Activated T-cell treated with anti-CD3 and anti-CD28 coated beads, Interleukin-2, amount 50 U/mL, for 4 hours (primary cell): ENCODE measurements around the gene ABLIM1. TPM values are rescaled to one million over a fixed set of nuclear protein-coding genes. Genes with fewer than 3 reads are reported as not detected.

ENCODE experiments used
- ATAC-seq, 2 donors: fragments of 200-7000 bp; cut with Tn5 transposase; one replicate each; pipeline ENCODE4 v1.10.0; 2021
- DNase-seq: peaks from one replicate; pipeline ENCODE4 v3.0.0-alpha.2; 2020
- H3K27me3 Mint-ChIP-seq: one replicate; pipeline ENCODE4 v1.8.0; 2021; ENCODE audit warnings: low read depth, mixed read lengths
- H3K36me3 Mint-ChIP-seq: one replicate; pipeline ENCODE4 v1.8.0; 2022; ENCODE audit warnings: mixed read lengths; ENCODE audit not compliant: insufficient read depth
- H3K4me1 Mint-ChIP-seq: one replicate; pipeline ENCODE4 v1.8.0; 2021; ENCODE audit warnings: low read depth, mixed read lengths
- H3K4me3 Mint-ChIP-seq: one replicate; pipeline ENCODE4 v1.8.0; 2021; ENCODE audit warnings: mild to moderate bottlenecking, moderate library complexity, mixed read lengths
- H3K9me3 Mint-ChIP-seq: one replicate; pipeline ENCODE4 v1.8.0; 2021; ENCODE audit warnings: mixed read lengths
- total RNA-seq, 3 donors: library from RNA; stranded (reverse); gene quantifications; one replicate each; pipeline ENCODE4 v1.2.1, GENCODE V29; 2021

The ABLIM1 gene
- total RNA-seq, 3 donors from 2014 or later, result 68.1 to 83.2 (median 76.2) TPM

DNA sequence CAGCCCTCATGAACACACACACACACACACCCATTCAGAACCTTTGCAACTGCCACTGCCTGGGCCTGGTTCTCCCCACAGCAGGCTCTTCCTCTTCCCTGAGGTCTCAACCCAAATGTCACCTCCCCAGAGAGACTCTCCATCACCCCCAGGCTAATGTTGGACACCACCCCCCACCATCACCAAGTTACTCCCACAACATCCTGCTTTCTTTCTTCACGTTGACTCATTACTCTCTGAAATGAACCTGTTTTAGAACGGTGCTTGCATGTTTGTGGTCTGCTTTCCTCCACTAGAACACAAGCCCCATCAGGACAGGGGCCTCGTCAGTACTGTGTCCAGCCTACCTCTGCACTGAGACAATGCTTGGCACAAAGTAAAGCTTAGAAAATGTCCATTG is 269.8 kb downstream of the ABLIM1 start:
- Mint-ChIP-seq H3K9me3 (no peaks in the 10 kb centered on the region), H3K36me3 (no peaks in the 10 kb centered on the region), H3K4me3 (no peak overlapping the region), H3K4me1 (no peaks in the 10 kb centered on the region), H3K27me3 (peaks cover 13% of the 10 kb centered on the region)
- no peak for DNase-seq
- peak; percentile 40 to 41 for ATAC-seq

- Mint-ChIP-seq H3K36me3 (no peaks in the 10 kb centered on the region), H3K27me3 (peaks cover 9% of the 10 kb centered on the region), H3K9me3 (no peaks in the 10 kb centered on the region), H3K4me3 (no peak overlapping the region), H3K4me1 (no peaks in the 10 kb centered on the region)
- no peak for DNase-seq
- ATAC-seq, result no peak
Measured at GRCh38 chr10:114387784-114388183, 270.3 kb downstream of the ABLIM1 start.

- ATAC-seq, result no peak
- Mint-ChIP-seq H3K36me3 (no peaks in the 10 kb centered on the region), H3K4me1 (no peaks in the 10 kb centered on the region), H3K27me3 (peaks cover 11% of the 10 kb centered on the region), H3K4me3 (no peak overlapping the region), H3K9me3 (no peaks in the 10 kb centered on the region)
- no peak for DNase-seq
Measured at GRCh38 chr10:114386452-114386851, 271.6 kb downstream of the ABLIM1 start.

- Mint-ChIP-seq H3K4me3 (no peak overlapping the region), H3K27me3 (peaks cover 13% of the 10 kb centered on the region), H3K36me3 (no peaks in the 10 kb centered on the region), H3K4me1 (no peaks in the 10 kb centered on the region), H3K9me3 (no peaks in the 10 kb centered on the region)
- DNase-seq (no peak), ATAC-seq (no peak)
Measured at GRCh38 chr10:114385557-114385956, 272.5 kb downstream of the ABLIM1 start.

GRCh38 chr10:114384601-114385000 is 273.5 kb downstream of the ABLIM1 start:
- DNase-seq, result no peak

DNA sequence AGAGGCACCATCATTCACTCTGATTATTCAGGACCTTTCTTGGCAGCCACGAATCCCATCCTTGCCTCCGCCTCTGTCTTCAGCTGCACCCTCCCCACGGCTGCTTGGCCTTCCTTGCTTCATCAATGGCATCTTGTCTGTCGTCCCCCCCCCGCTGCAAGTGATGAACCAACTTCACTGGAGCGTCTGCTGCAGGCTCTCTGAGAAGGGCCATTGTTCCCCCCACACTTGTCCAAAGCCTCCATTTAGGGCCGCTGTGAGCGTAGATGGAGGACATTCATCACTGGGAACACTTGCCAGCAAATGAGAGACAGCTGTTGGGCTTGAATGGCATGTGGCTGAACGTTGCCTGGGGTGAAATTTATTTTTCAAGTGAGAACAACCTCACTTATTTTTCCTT is 273.9 kb downstream of the ABLIM1 start:
- Mint-ChIP-seq H3K4me1 (no peaks in the 10 kb centered on the region), H3K9me3 (no peaks in the 10 kb centered on the region), H3K36me3 (no peaks in the 10 kb centered on the region), H3K27me3 (peaks cover 17% of the 10 kb centered on the region), H3K4me3 (no peak overlapping the region)
- ATAC-seq, result no peak
- no peak for DNase-seq

More at GRCh38 chr10:114384601-114385000, 273.5 kb downstream of the ABLIM1 start:
- Mint-ChIP-seq H3K4me1 (no peaks in the 10 kb centered on the region), H3K4me3 (no peak overlapping the region), H3K9me3 (no peaks in the 10 kb centered on the region), H3K36me3 (no peaks in the 10 kb centered on the region), H3K27me3 (peaks cover 17% of the 10 kb centered on the region)
- no peak for ATAC-seq

Other genes starting within 250 kb of the ABLIM1 start
- gene FHIP2A, start 163.5 kb upstream of the ABLIM1 start, total RNA-seq, result 10 to 100 TPM; 13.6 to 26.8 (median 14.8) TPM